NCI-H82 treated with DMSO at 0.1 percent for 48 hours (cell line): ENCODE results near the gene PRSS8.
A peak's percentile ranks its signal among the peaks of the same experiment; 100 is the strongest.
"Not testable (repeated sequence)": the region's sequence is repeated elsewhere in the genome, so short reads cannot be mapped to it uniquely, and the experiment has no call there.

Experiments
- DNase-seq: peaks from one replicate; lab custom pipeline; 2025; ENCODE audit not compliant: unreplicated experiment; lab: John Stamatoyannopoulos, UW

PRSS8 gene

DNA sequence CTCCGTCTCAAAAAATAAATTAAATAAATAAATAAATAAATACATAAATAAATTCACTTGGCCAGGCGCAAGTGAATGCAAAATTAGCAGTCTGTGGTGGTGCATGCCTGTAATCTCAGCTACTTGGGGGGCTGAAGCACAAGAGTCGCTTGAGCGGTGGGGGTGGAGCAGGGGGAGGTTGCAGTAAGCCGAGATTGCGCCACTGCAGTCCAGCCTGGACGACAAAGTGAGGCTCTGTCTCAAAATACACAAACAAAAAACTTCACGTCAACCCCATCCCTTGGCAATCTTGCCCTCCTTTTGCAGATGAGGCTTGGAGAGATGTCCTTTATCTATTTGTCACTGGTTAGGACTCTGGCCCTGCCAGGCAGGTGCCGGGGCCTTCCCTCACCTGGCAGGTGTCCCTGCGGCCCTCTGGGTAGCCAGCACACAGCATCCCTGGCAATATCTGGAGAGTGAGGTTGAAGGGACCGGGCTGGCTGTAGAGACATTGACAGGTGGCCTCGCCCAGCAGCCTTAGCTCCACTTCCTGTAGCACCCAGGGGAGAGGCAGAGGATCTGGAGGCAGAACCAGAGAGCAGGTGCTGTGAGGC, 10.0 kb upstream of the PRSS8 start:
- no peak for DNase-seq

- DNase-seq: not testable (repeated sequence)
Observed at GRCh38 chr16:31144418-31144817, 8.9 kb upstream of the PRSS8 start.

- DNase-seq: no peak
Observed at GRCh38 chr16:31143694-31144148, 8.2 kb upstream of the PRSS8 start.

GRCh38 chr16:31143011-31143693, 7.6 kb upstream of the PRSS8 start:
- no peak for DNase-seq

DNA sequence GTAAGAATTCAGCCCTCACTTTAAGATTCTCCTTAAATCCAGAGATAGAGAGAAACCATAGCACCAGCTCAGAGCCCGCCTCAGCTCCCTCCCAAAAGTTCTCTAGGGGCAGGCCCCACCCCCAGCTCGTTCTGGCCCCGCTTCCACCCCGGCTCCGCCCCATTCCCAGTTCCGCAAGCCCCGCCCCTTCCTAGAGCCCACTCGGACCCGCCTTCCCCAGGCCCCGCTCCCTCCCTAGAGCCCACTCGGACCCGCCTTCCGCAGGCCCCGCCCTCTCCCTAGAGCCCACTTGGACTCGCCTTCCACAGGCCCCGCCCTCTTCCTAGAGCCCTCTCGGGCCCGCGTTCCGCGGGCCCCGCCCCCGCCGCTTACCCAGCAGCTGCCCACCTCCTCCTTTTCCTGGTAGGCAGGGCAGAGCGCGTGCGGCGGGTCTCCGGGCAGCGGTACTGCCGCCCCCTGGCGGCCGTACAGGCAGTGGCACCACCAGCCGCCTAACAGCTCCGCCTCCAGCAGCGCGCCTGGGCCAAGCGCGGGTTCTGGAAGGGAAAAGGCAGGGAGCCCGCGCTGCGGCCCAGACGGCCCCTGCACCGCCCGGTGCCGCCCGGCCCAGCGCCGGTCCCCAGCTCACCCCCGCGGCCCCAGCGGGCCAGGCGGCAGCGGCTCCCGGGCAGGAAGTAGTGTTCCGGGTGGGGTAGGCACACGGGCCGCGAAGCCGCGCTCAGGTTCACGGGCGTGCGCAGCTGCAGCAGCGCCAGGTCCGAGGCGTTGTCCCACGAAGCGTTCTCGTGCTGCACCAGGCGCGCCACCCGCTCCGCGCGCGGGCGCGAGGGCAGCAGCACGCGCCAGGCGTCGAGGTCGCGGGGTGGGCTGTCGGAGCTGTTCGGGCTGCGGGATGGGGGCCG, 6.8 kb upstream of the PRSS8 start:
- peak; percentile 95 for DNase-seq

- DNase-seq: no peak
Observed at GRCh38 chr16:31141489-31142108, 6.1 kb upstream of the PRSS8 start.

DNA sequence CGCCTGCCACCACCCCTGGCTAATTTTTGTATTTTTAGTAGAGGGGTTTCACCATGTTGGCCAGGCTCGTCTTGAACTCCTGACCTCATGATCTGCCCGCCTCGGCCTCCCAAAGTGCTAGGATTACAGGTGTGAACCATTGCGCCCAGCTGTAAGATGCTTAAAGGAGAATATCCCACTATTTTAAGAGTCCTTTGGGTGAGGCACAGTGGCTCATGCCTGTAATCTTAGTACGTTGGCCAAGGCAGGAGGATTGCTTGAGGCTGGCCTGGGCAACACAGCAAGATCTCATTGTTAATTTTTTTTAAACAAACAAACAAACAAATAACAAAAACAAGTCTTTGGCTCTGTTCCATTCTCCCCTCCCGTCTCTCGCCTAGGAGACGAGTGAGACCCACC, 5.5 kb upstream of the PRSS8 start:
- not testable (repeated sequence) for DNase-seq

DNA sequence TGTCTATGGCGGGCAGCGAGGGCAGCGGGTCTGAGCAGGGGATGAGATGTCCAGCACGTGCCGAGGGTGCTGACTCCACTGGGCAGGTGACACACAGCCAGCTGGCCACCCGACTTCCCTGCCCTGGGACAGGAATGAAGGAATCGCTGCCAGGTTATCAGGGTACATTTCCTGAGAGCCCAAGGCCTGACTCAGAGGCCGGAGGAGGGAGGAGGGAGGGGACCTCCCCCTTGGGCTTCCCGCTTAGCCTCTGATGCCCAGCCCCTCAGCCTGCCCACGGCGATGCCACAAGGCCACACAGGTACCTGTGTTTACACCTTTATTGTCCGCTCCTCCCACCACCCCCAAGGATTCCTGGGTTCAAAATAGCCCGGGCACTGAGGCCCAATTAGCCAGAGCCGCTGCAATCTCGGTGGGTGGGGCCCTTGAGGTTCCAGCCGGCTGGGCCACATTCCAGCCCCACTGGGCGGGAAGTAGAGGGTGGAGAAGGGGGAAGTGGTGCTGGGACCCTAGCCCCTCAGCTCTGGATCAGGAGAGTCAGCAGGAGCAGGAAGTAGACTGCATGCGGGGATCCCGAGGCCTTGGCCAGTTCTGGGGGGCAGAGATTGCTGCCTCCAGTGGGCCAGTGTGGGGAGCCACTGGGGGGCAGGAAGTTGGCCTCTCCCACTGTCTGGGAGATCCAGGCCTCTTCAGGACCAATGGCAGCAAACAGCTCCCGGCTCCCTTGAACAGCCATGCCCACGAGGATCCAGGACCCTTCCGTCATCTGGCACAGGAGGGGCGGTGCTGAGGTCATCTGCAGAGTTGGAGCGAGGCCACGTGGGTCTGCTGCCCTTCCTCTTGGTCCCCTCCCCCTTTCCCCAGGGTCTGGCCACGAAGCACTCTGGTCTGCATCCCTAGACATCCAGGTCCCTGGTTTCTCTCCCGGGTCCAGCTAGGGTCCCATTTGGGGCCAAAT, 3.4 kb upstream of the PRSS8 start:
- no peak for DNase-seq

- not testable (repeated sequence) for DNase-seq
Observed at GRCh38 chr16:31136822-31137499, 1.4 kb upstream of the PRSS8 start.

DNA sequence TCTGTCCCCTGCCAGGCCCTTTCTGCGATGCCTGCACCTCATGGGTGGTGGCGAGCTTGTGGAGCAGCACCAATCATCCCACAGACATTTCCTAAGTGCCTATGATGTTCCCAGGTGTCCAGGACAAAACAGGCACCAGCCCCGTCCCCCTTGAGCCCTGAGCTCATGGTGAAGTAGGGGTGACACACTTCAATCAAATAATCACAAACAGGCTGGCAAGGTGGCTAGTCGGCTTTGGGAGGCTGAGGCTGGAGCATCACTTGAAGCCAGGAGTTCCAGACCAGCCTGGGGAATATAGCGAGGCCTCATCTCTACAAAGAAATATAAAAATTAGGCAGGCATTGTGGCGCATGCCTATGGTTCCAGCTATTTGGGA, 748 bp upstream of the PRSS8 start:
- no peak for DNase-seq

GRCh38 chr16:31134625-31135534, 647 bp downstream of the PRSS8 start:
- DNase-seq: peak; percentile 49

DNA sequence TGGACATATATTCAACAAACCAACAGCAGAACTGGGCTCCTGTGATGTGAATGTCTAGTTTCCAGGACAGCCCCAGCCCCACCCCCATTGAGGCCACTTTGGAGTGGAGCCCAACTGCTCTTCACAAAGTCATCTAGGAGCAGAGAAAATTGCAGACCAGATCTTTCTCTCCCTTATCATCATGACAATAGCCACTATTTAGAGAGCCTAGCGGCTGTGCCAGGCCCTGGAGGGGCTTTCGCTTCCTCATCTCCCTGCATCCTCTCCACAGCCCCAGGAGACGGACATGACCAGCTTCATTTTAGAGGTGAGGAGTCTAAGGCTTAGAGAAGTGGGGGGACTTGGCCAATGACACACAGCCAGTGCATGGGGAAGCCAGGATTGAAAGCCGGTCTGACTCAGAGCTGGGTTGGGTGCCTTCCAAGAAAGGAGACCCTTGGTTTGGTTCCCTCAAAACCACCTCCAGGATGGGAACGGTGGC, 1.4 kb downstream of the PRSS8 start:
- no peak for DNase-seq

- no peak for DNase-seq
Observed at GRCh38 chr16:31133046-31133501, 2.5 kb downstream of the PRSS8 start.

DNA sequence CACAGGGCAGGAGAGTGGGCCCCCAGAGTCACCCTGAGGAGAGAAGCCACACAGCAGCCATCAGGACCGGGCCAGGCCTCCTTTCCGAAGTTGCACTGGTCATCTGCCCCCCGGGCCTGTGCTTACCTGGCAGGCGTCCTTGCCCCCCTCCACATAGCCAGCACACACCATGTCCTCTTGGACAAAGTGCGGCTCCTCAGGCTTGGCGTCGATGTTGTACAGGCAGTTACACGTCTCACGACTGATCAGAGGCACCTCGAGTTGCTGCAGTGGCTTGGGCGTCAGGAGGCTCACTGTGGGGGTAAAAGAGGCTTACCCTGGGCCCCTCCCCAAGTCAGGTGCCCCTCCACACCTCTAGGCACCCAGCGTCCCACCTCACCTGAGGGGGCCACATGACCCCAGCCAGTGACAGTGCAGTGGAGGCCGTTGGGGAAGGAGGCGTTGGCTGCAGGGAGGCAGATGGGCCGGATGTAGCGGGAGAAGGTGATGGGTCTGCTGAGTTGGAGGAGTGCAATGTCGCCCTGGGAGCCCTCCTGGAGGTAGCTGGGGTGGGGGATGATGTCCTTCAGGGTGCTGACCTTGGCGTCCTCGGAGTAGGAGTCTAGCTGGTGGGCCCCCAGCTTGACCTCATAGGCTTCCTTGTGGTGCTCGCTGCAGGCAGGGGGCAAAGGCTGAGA, 3.1 kb downstream of the PRSS8 start:
- no peak for DNase-seq

DNA sequence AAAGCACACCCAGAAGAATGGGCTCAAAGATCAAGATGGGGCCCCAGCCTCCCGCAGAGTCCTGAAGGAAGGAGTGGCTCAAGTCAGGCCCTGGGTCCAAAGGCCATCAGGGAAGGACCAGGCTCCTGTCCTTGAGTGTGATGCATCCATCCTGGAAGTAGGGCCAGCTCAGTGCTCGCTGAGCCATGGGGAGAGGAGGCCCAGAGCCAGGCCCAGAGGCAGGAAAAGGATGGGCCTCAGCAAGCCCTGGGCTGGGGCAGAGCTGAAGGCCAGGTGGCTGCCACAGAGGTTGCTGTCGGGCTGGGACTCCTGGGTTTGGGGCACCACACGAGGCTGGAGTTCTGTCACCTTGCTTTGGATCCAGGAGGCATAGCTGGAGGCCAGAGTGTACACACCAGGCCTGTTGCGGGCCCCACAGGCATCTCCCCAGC, 3.7 kb downstream of the PRSS8 start:
- no peak for DNase-seq

DNA sequence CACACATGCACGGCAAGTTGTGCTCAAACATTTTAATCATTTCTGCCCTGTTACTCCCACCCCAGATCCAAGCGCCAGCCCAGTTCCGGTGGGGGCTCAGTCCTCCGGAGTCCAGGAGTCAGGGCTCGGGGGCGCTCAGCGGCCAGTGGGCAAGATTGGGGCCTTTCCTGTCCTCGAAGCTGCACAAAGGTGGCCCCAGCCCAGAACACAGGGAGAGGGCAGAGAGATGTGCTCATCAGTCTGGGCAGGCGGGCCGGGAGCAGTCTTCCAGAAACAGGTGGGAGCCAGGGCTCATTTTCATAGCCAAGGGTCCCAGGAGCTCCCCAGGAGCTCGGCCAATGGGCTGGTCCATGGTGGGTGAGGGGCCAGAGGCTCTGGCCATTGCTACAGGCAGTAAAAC, 4.1 kb downstream of the PRSS8 start:
- DNase-seq: no peak

GRCh38 chr16:31130899-31131298, 4.6 kb downstream of the PRSS8 start:
- DNase-seq: no peak

DNA sequence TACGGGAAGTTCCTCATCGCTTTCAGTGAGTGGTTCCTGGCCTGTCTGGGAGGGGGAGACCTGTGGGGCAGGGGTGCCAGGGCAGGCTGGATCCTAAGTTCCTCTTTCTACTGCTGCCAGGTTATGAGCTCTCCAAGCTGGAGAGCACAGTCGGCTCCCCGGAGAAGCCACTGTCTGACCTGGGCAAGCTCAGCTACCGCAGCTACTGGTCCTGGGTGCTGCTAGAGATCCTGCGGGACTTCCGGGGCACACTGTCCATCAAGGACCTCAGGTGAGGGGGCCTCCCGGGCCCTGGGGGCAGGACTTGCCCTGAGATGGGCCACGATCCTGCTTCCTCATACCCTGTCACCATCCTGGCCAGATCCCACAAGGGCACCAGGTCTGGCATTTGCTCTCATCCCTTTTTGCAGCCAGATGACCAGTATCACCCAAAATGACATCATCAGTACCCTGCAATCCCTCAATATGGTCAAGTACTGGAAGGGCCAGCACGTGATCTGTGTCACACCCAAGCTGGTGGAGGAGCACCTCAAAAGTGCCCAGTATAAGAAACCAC, 5.1 kb downstream of the PRSS8 start:
- no peak for DNase-seq
